Measurements from ENCODE around the gene ELAPOR2.
"Not testable (repeated sequence)": the region's sequence is repeated elsewhere in the genome, so short reads cannot be mapped to it uniquely, and the experiment has no call there.

Gene ELAPOR2

DNA sequence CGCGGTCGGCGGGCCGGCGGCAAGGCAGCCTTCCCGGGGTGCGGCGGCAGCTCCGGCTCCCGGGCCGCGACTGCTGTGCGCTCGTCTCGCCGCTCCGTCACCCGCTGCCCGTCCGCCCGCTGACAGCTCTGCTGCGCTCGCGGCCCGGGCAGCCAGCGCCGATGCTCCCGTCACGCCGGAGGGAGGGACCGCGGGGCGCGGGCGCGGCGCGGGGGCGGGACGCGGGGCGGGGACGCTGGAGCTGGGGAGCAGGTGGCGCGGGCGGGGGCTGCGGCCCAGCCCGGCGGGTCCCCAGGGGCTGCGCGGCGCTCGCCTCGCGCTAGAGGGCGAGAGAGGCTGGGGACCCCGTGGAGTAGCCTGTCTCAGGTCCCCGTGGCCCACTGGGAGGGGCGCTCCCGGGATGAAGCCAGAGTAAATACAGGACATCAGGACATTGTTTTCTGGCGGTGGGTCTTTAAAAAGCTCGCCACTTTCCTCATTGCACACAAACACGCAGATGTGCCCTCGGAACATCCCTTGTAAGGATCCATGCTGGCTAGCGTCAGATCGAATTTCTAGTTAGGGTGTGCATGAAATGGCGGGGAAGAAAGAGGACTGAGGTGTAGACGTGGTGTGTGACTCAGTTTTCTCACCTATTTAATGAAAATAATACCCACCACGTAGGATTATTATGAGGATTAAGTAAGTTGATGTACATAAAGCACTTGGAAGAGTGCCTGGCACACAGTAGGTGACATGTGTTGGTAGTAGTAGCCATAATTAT is at the start of gene ELAPOR2:
TSS of gene ELAPOR2 (minus strand) at position 130 of the 763 bp plus-strand sequence. CDS start 141 bp downstream, outside the sequence.
- peak; percentile 92 for DNase-seq
- Mint-ChIP-seq H3K4me1 (peaks cover 17% of the 10 kb centered on the region), H3K36me3 (ENCODE audit: low read depth) (no peaks in the 10 kb centered on the region), H3K27me3 (ENCODE audit: low read depth, poor library complexity) (peaks cover 21% of the 10 kb centered on the region), H3K27ac (no peak within 1 kb of the TSS), H3K4me3 (peak within 1 kb of the TSS; percentile 90), H3K9me3 (no peaks in the 10 kb centered on the region)
- TF ChIP-seq CTCF (IDR thresholded peaks at IDR 0.05) = peak; percentile 38

DNA sequence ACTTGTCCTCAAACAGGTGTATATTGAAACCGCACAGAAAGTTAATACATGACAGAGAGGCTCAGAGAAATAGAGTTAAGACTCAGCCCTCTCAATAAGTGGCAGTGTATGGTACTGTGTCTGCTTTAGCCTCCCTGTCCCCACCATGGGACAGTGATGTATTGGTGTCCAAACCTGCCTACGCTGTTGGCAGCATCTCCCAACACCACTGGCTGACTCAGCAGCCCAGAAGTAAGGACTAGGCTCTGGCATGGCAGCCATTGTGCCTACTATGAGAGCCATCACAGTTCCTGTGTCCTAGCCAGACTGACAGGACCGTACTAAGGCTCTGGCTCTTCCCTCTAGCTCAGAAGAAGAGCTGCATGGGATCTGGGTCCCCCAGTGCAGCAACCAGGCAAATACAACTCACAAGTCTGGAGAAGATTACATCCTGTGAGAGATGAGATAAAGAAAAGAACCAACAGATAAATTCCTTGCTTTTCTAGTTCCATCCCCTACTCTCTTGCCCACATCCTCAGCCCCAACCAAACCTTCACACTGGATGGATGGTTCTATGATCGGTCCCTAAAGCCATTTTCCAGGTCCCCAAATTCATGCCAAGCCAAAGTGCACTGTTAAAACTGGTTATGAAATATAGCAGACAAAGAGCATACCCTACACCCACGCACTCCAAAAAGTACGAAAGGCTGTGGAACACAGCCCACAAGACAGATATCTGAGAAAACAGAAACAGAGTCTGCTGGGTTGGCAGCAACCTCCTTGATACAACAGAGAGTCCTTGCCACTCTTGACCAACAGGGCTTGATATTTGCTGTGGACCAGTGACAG is 48.7 kb upstream of the ELAPOR2 start:
- no peaks in the 10 kb centered on the region for H3K4me1 Mint-ChIP-seq
- H3K9me3 Mint-ChIP-seq = peaks cover 9% of the 10 kb centered on the region
- H3K4me3 Mint-ChIP-seq = no peak overlapping the region
- no peak overlapping the region for H3K27ac Mint-ChIP-seq
- DNase-seq = no peak
- no peaks in the 10 kb centered on the region for H3K27me3 Mint-ChIP-seq (ENCODE audit: low read depth, poor library complexity)
- H3K36me3 Mint-ChIP-seq (ENCODE audit: low read depth) = no peaks in the 10 kb centered on the region
- no peak for TF ChIP-seq CTCF (IDR thresholded peaks at IDR 0.05)

DNA sequence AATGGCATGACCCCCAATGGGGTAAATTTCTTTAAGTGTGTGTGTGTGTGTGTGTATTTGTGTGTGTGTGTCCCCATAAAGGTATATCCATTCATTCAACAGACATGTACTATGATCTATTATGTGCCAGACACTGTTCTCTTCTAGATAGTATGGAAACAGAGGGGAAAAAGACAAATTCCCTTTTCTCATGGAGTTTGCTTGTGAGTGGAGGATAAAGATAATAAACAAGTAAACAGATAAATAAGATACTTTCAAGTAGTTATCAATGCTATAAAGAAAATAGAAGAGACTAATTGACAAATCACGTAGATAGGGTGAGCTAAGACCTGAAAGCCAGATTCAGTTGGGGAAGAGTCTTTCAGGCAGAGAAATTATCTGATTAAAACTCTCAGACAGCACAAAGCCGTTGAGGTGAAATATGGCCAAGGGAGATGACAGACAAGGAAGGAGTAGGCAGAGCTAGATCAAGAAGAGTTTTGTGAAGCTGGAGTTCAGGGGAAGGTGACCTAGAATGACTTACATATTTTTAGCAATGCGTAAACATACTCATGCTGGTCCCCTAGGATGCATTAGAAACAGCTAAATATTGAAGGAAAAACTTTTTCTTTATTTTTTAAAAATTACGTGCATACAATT is 47.6 kb upstream of the ELAPOR2 start:
- Mint-ChIP-seq H3K4me3 (no peak overlapping the region), H3K27me3 (ENCODE audit: low read depth, poor library complexity) (no peaks in the 10 kb centered on the region), H3K36me3 (ENCODE audit: low read depth) (no peaks in the 10 kb centered on the region), H3K27ac (no peak overlapping the region), H3K9me3 (peaks cover 7% of the 10 kb centered on the region), H3K4me1 (no peaks in the 10 kb centered on the region)
- no peak for TF ChIP-seq CTCF (IDR thresholded peaks at IDR 0.05)
- no peak for DNase-seq

DNA sequence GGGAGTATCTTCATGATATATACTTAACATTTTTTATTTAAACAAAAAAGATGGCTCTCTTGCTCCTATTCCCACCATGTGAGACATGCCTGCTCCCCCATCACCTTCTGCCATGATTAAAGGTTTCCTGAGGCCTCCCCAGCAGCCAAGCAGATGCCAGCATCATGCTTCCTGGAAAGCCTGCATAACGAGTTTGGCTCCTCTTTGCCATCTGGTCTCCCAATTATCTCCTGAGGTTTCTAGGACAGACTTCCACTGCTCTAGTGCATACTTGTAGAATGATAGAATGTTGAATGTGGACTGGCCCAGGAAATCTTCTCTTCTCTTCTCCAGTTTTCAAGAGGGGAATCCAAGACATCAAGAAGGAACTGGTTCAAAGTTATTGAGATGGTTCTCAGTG is 45.9 kb upstream of the ELAPOR2 start:
- H3K27me3 Mint-ChIP-seq (ENCODE audit: low read depth, poor library complexity) = no peaks in the 10 kb centered on the region
- TF ChIP-seq CTCF (IDR thresholded peaks at IDR 0.05) = no peak
- DNase-seq = no peak
- no peak overlapping the region for H3K27ac Mint-ChIP-seq
- peaks cover 7% of the 10 kb centered on the region for H3K9me3 Mint-ChIP-seq
- no peaks in the 10 kb centered on the region for H3K36me3 Mint-ChIP-seq (ENCODE audit: low read depth)
- no peaks in the 10 kb centered on the region for H3K4me1 Mint-ChIP-seq
- no peak overlapping the region for H3K4me3 Mint-ChIP-seq

- Mint-ChIP-seq H3K27me3 (ENCODE audit: low read depth, poor library complexity) (no peaks in the 10 kb centered on the region), H3K4me3 (no peak overlapping the region), H3K4me1 (no peaks in the 10 kb centered on the region), H3K9me3 (peaks cover 12% of the 10 kb centered on the region), H3K27ac (no peak overlapping the region), H3K36me3 (ENCODE audit: low read depth) (no peaks in the 10 kb centered on the region)
- no peak for DNase-seq
- no peak for TF ChIP-seq CTCF (IDR thresholded peaks at IDR 0.05)
Observed at GRCh38 chr7:87100326-87100725, 40.9 kb upstream of the ELAPOR2 start.

GRCh38 chr7:87097375-87097774 is 37.9 kb upstream of the ELAPOR2 start:
- not testable (repeated sequence) for H3K27ac Mint-ChIP-seq; H3K27me3 Mint-ChIP-seq (ENCODE audit: low read depth, poor library complexity); H3K4me3 Mint-ChIP-seq; H3K4me1 Mint-ChIP-seq; DNase-seq; H3K36me3 Mint-ChIP-seq (ENCODE audit: low read depth)
- H3K9me3 Mint-ChIP-seq = peaks cover 18% of the 10 kb centered on the region
